T-helper 2 cell treated with Interferon-gamma antibody and Interleukin-4, amounts not matched to agents 100 ng/mL and 5 ng/mL, for 36 hours (primary cell): ENCODE measurements around the gene C1S. TPM values are rescaled to one million over a fixed set of nuclear protein-coding genes. Genes with fewer than 3 reads are reported as not detected.

ENCODE experiments used
- intact Hi-C: fragments of 100-400 bp; cut with micrococcal nuclease; formaldehyde crosslinking; loops from one replicate; pipeline ENCODE4 v1.15.1; 2023
- total RNA-seq: library from RNA; stranded (reverse); gene quantifications from 2 replicates; pipeline ENCODE4 v1.2.3, GENCODE V29; 2022

The C1S gene
- total RNA-seq, 1 donor from 2014 or later: 2.2 TPM

- intact Hi-C loops: no loop called here
Measured at GRCh38 chr12:7075518-7075917, 15.0 kb downstream of the C1S start.

GRCh38 chr12:7075939-7076338, 15.4 kb downstream of the C1S start:
- intact Hi-C loops: no loop called here

- intact Hi-C loops: no loop called here
Measured at GRCh38 chr12:7076493-7076892, 16.0 kb downstream of the C1S start.

DNA sequence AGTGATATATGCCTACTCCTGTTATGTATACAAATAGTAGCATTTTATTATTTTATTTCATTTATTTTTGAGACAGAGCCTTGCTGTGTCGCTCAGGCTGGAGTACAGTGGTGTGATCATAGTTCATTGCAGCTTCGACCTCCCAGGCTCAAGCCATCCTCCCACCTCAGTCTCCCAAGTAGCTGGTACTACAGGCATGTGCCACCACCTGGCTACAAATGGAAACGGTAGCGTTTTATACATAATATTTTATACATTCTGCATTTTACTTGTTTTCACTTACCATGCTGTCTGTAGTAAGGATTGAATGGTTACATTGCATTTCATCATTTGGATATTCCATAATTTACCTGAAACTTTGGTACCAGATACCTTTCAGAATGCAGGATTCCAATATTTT, 17.6 kb downstream of the C1S start:
- intact Hi-C loops: no loop called here

- intact Hi-C loops: no loop called here
Measured at GRCh38 chr12:7079826-7080125, 19.3 kb downstream of the C1S start.

DNA sequence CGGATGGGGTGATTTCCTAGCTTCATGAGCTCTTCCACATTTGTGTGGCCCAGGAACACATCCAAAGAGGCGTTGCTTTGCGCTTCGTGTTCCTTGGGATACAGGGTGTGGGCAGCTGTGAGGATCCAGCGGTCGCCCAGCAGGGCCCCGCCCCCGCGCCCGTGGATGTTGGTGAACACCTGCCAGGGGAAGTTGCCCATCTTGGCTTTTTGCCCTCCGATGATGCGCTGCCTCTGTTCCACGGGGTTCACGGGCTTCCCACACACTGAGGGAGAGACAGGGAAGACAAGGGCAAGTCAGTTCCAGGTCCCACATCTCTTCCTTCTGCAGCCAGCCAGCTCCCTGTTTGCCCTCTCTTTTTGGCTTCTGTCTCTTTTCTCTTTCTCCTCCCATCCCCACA, 20.5 kb downstream of the C1S start:
- intact Hi-C loops: no loop called here

- intact Hi-C loops: no loop called here
Measured at GRCh38 chr12:7083125-7083524, 22.6 kb downstream of the C1S start.

DNA sequence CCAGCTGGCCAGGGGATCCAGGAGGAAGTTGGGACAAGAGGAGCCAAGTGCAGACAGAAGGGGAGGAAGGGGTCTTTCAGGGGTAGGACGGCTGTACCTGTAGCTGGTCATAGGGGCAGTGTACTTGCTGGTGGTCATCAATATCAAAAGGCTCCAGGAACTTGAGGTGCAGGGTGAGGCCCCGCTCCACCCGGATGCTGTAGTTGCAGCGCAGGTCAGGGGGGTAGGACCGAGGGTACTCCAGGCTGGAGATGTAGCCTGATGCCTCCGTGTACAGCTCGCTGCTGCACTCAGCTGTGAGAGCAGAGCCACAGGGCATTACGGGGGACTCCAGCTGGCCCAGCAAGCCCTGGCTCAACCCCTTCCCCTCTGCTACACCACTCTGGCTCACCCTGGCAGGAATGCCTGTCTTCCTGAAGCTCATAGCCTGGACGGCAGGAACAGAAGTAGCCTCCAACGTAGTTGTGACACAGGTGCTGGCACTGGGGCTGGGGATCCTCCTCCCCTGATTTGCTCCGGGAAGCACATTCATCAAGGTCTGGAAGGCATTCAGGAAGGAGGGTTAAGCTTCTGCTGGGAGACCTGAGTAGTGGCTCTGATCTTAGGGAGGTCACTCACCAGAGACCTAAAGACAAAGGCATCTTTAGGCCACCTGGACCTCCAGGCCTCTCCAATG, 28.8 kb downstream of the C1S start:
- intact Hi-C loops: no loop called here

DNA sequence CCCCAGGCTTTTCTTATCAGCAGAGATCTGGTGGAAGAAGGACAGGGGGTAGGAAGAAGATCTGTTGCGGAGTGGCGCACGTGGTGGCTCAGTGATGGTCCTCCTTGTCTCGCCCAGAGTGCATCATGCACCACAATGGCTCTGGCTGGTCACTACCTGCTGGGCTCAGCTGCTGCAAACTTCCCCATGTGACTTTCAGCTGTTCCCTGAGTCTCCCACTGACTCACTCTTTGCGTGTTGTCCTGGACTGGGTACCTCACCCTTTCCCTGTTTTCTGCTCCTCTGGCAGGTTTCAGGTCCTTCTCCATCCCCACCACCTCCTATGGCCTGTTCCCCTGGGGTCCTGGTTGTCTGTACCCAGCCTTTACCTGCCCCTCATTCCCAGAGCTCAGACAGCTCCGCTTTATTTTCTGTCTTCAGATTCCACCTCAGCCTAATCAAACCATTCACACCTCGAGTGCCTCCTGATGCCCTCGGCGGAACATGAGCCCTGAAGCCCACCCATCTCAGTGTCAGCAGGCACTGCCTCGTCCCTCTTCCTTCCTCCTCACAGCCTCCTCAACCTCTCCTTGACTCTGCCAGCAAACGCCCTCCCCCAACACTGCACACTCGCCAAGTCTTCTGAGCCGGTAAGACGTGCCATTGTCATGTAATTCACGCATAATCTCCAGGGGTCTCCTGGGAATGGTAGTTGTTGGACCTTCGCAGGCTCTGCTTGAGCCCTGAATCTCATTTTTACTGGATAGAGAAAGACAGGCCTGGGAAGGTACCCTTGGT, 29.9 kb downstream of the C1S start:
- intact Hi-C loops: loop anchor here (5.0 kb wide), 1 partner anchor 118 kb away; the partner anchor contains the start of genes EMG1 and PHB2

DNA sequence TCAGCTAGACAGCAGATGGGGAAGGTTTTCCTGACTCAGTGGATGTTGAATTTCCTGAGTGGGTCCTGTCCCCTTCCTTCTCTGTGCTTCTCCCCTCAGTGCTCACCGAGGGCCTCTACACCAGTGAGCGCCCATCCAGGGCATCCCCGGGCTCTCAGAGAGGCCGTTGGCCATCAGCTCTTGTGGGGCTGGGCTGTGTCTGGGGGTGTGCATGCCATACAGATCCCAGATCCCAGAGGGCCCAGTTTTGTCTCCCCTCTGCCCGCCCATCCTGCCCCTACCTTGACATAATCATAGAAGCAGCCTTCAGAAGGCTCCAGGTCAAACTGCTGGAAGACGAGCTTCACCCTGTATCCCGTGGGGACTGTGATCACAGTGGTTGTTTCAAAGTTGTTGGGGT, 30.7 kb downstream of the C1S start:
- intact Hi-C loops: loop anchor here (5.0 kb wide), 1 partner anchor 119 kb away; the partner anchor contains the start of genes EMG1 and PHB2

DNA sequence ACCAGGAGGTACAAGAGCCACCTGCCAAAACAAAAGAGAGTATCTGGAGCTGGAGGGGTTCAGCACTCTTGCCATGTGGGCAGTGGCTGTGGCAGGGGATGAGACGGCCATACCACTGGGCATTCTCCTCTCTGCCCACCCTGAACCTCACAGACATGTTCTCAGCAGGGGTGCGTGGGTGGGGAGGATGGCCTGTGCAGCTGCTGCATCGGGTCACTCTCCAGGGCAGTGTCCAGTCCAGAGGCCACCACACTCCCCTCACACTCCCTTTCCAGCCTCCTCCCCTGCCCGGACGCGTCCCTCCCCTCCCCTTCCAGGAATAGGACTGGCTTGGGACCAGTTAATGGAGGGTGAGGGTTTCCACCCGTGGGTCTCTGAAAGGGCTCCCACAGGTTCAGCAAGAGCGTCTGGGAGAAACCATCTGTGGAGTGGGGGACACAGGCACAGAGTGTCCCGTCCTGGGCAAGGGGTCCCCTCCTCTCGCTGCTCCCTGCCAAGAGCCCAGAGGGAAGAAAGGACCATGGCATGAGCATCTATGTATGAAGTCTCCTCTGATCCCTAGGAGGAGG, 31.2 kb downstream of the C1S start:
- intact Hi-C loops: loop anchor here (1.0 to 5.0 kb wide), 6 partner anchors 17 to 222 kb away; partner anchors contain the start of genes C12orf57, C1RL, EMG1 and LPCAT3

- intact Hi-C loops: loop anchor here (1.0 to 5.0 kb wide), 6 partner anchors 16 to 223 kb away; partner anchors contain the start of genes C12orf57, C1RL, EMG1 and LPCAT3
Measured at GRCh38 chr12:7092229-7092985, 31.9 kb downstream of the C1S start, which contains the start of gene C1R. TSS of gene C1R (minus strand) at chr12:7092445. CDS start at chr12:7092388, 57 bp downstream.

DNA sequence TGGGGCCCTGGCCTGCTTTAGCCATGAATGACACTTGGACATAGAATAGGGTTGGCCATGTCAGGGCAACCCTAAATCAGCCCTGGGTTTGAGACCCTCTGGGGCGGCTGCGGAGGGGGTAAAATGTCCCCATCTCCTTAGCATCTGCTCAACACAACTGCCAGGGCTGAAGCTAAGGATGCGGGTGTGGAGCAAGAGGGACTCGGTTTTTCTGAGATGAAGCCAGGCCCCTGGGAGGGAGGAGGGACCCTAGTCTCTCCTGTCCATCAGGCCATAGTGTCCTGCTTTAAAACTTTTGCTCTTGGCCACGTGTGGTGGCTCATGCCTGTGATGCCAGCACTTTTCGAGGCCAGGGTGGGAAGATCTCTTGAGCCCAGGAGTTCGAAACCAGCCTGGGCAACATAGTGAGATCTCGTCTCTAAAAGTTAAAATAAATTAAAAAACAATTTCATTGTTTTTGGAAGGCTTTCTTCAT, 32.5 kb downstream of the C1S start:
- intact Hi-C loops: loop anchor here (1.0 to 5.0 kb wide), 6 partner anchors 16 to 224 kb away; partner anchors contain the start of genes C12orf57, C1RL, EMG1 and LPCAT3

- intact Hi-C loops: loop anchor here (2.0 to 5.0 kb wide), 2 partner anchors 15 to 121 kb away; partner anchors contain the start of genes C1RL, EMG1 and PHB2
Measured at GRCh38 chr12:7093486-7093885, 33.0 kb downstream of the C1S start.

DNA sequence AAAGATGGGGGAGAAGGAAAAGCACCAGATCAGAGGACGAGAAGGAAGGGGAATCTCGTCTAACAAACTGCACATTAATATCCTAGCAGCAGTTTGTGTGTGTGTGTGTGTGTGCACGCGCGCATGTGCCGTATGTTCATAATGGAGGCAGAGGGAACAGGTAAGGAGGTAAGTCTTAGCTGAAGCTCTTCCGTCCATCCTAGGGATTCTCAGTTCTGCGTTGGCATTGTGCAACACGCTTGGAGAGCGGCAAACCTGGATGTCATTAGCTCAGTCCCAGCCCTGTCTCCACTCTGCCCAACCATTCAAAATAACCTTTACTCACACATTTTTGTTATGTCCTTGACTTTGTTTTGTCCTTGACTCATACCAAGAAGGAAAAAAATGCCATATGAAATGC, 33.4 kb downstream of the C1S start:
- intact Hi-C loops: loop anchor here (2.0 to 5.0 kb wide), 2 partner anchors 15 to 122 kb away; partner anchors contain the start of genes C1RL, EMG1 and PHB2

DNA sequence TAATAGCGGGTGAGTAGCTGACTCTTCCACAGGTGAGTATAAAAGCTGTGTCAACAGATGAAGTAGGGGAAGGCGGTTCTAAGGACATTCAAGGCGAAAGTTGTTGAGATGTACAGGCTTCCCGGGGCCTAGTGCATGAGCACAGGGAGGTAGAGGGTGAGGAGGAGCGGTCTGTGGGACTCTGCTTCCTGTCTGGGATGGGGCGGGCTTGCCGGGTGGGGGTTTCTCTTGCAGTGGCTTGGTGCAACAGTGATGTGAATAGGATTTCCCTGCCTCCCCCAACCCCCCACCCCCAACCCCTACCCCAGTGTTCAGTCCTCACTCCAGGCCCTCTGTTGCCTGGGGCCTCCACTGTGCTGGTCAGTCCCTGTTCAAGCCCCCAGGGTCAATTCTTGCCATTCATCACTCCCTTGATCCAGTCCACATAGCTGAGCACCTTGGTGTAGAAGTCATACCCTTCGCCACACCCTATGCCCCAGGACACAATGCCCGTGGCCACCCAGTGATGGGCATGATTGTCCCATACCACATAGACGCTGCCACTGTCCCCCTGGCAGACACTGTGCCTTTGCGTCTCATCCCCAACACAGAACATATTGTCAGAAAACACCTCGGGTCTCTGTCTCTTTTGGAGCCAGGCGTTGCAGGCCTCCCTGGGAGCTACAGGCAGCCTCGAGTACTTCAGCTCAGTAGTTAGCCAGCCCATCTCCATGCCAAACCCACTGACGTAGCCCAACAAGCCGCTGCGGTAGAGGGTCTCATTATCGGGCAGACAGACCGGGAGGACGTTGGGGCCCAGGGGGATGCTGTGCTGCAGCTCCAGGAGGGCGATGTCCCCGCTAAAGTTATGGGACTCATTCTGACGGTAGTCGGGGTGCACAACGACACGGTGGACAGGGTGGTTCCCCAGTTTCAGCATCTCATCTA, 35.8 kb downstream of the C1S start:
- intact Hi-C loops: no loop called here

DNA sequence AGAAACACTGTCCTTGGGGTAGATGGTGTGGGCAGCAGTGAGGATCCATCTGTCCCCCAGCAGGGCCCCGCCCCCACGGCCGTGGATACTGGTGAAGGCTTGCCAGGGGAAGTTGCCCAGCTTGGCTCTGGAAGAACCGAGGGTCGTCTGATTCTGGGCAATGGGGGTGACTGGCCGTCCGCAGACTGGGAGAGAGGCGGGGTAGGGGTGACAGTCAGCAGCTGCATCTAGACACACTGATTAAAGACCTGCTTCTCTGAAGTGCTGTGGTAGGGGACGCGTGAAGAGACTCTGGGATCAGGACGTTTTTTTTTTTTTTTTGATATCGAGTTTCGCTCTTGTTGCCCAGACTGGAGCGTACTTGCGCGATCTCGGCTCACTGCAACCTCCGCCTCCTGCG, 36.5 kb downstream of the C1S start:
- intact Hi-C loops: no loop called here

DNA sequence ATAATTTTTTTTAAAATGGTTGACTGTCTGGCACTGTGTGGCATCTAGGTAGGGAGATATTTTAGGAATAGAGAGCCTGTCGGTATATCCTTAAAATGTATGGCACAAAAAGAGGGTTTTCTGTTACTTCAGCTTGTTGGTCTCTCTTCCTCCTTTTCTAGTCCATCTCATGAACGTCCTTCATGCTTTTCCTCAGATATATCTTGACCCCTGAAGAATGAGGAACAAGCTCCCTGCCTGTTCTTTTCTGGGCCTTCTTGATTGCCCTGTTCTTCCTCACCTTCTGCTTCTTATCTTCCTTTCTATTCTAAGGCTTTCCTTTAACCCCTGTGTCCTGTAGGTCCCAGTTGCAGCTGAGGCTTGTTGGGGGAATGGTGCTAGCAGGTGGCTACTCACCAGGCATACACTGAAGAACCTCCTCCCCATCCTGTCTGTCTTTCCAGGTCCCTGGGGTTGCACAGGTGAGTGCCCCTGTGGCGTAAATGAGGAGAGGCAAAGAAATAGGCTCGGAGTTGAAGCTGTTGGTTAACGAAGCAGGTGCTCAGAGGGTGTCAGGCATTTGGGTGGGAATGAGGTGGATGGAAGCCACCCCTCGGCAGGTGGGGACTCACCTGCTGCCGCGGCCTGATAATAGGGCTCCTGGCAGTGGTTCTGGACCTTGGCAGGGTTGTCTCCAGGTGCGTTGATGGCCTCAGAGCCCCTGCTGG, 38.9 kb downstream of the C1S start:
- intact Hi-C loops: no loop called here

- intact Hi-C loops: no loop called here
Measured at GRCh38 chr12:7100239-7100638, 39.7 kb downstream of the C1S start.
